Smooth muscle cell (in vitro differentiated cells): ENCODE results near the gene FAAH. TPM values are rescaled to one million over a fixed set of nuclear protein-coding genes. Genes with fewer than 3 reads are reported as not detected.

Source experiments
- DNase-seq: peaks from one replicate; lab custom pipeline; 2025; ENCODE audit not compliant: unreplicated experiment; lab: John Stamatoyannopoulos, UW
- H2AFZ ChIP-seq: fragments of 200-600 bp; sonication (generic); 2 replicates; pipeline ENCODE4 v1.6.0; 2016; ENCODE audit warnings: antibody characterized with exemption, low read depth, mild to moderate bottlenecking
- H3F3A ChIP-seq: fragments of 200-600 bp; sonication (generic); 2 replicates; pipeline ENCODE4 v1.6.0; 2017; ENCODE audit warnings: antibody characterized with exemption, low read depth
- H3K27ac ChIP-seq: fragments of 200-600 bp; sonication (generic); 2 replicates; pipeline ENCODE4 v1.5.1; 2016; ENCODE audit warnings: low read depth, mild to moderate bottlenecking
- H3K27me3 ChIP-seq: fragments of 200-600 bp; sonication (generic); 2 replicates; pipeline ENCODE4 v1.6.1; 2016; ENCODE audit warnings: low read depth, mild to moderate bottlenecking
- H3K36me3 ChIP-seq: fragments of 200-600 bp; sonication (generic); 2 replicates; pipeline ENCODE4 v1.5.1; 2016; ENCODE audit warnings: low read depth
- H3K4me1 ChIP-seq: fragments of 200-600 bp; sonication (generic); 2 replicates; pipeline ENCODE4 v1.5.1; 2016; ENCODE audit warnings: low read depth
- H3K4me2 ChIP-seq: fragments of 200-600 bp; sonication (generic); 2 replicates; pipeline ENCODE4 v1.6.0; 2016; ENCODE audit warnings: mild to moderate bottlenecking
- H3K4me3 ChIP-seq: fragments of 200-600 bp; sonication (generic); 2 replicates; pipeline ENCODE4 v1.5.1; 2016; ENCODE audit warnings: mild to moderate bottlenecking
- H3K79me2 ChIP-seq: fragments of 200-600 bp; sonication (generic); 2 replicates; pipeline ENCODE4 v1.6.0; 2016; ENCODE audit warnings: low read depth, mild to moderate bottlenecking
- H3K9ac ChIP-seq: fragments of 200-600 bp; sonication (generic); 2 replicates; pipeline ENCODE4 v1.6.0; 2016; ENCODE audit warnings: low read depth
- H3K9me3 ChIP-seq: fragments of 200-600 bp; sonication (generic); replicated peaks from 2 replicates; pipeline ENCODE4 v1.5.1; 2016; ENCODE audit warnings: low read depth
- H4K20me1 ChIP-seq: fragments of 200-600 bp; sonication (generic); 2 replicates; pipeline ENCODE4 v1.6.0; 2016; ENCODE audit warnings: low read depth
- CTCF ChIP-seq: fragments of 200-600 bp; sonication (generic); IDR thresholded peaks from 2 replicates; pipeline ENCODE4 v1.5.1; 2017; ENCODE audit warnings: borderline replicate concordance, mild to moderate bottlenecking, antibody characterized with exemption; ENCODE audit not compliant: insufficient read depth, poor library complexity, severe bottlenecking
- WGBS: methylation state at CpG from one replicate; pipeline ENCODE4 v1.1.7; 2016; ENCODE audit warnings: low lambda C conversion rate; 5-methylcytosine and 5-hydroxymethylcytosine counted together
- polyA plus RNA-seq: library from polyadenylated mRNA; unstranded; fragments of >200 nt; fragmentation: Nextera tagmentation; extraction: Ambion mirVana; gene quantifications from 2 replicates; pipeline ENCODE4 v1.2.1, GENCODE V29; 2016
- total RNA-seq: library from RNA; depleted of rRNA; stranded (reverse); fragments of >200 nt; gene quantifications from 2 replicates; pipeline ENCODE4 v1.2.3, GENCODE V29; 2014

FAAH gene
- total and polyA plus RNA-seq, 2 experiments from 2014 or later, result 5.7 to 11.1 TPM

GRCh38 chr1:46401964-46402626 is 8.0 kb downstream of the FAAH start:
- Histone ChIP-seq H3K79me2 (no peaks in the 10 kb centered on the region), H3K4me1 (peaks cover 6% of the 10 kb centered on the region), H3K36me3 (no peaks in the 10 kb centered on the region), H3K27ac (no peak overlapping the region), H3K4me3 (no peak overlapping the region), H3K9ac (no peak overlapping the region), H2AFZ (no peak overlapping the region), H4K20me1 (no peaks in the 10 kb centered on the region), H3K27me3 (peaks cover 7% of the 10 kb centered on the region), H3F3A (no peaks in the 10 kb centered on the region), H3K4me2 (no peak overlapping the region), H3K9me3 (no peaks in the 10 kb centered on the region)
- WGBS, result 57% methylated on average over 10 of the region's 10 CpGs
- TF ChIP-seq CTCF, result no peak
- no peak for DNase-seq

- peaks cover 8% of the 10 kb centered on the region for H3K4me1 ChIP-seq
- no peaks in the 10 kb centered on the region for H3K36me3 ChIP-seq
- H3K9me3 ChIP-seq, result no peaks in the 10 kb centered on the region
- H3K9ac ChIP-seq, result no peak overlapping the region
- H3F3A ChIP-seq, result no peaks in the 10 kb centered on the region
- no peaks in the 10 kb centered on the region for H3K79me2 ChIP-seq
- TF ChIP-seq CTCF, result no peak
- peaks cover 7% of the 10 kb centered on the region for H3K27me3 ChIP-seq
- H4K20me1 ChIP-seq, result no peaks in the 10 kb centered on the region
- H3K4me3 ChIP-seq, result no peak overlapping the region
- WGBS, result 95% methylated on average over 5 of the region's 5 CpGs
- DNase-seq, result no peak
- no peak overlapping the region for H3K27ac ChIP-seq
- H2AFZ ChIP-seq, result no peak overlapping the region
- no peak overlapping the region for H3K4me2 ChIP-seq
These were observed 9.8 kb downstream of the FAAH start for GRCh38 chr1:46403916-46404315.

- Histone ChIP-seq H2AFZ (no peak overlapping the region), H3K4me1 (peaks cover 8% of the 10 kb centered on the region), H4K20me1 (no peaks in the 10 kb centered on the region), H3K4me2 (no peak overlapping the region), H3K4me3 (no peak overlapping the region), H3K79me2 (no peaks in the 10 kb centered on the region), H3K27ac (no peak overlapping the region), H3K9ac (no peak overlapping the region), H3K9me3 (no peaks in the 10 kb centered on the region), H3K36me3 (no peaks in the 10 kb centered on the region), H3F3A (no peaks in the 10 kb centered on the region), H3K27me3 (peaks cover 2% of the 10 kb centered on the region)
- TF ChIP-seq CTCF, result no peak
- WGBS, result 94% methylated on average over 7 of the region's 7 CpGs
- no peak for DNase-seq
These were observed 10.5 kb downstream of the FAAH start for GRCh38 chr1:46404482-46405196.

- TF ChIP-seq CTCF, result no peak
These were observed 11.1 kb downstream of the FAAH start for GRCh38 chr1:46405197-46405555.

More at GRCh38 chr1:46405197-46405555, 11.1 kb downstream of the FAAH start:
- WGBS, result 94% methylated on average over 8 of the region's 12 CpGs
- no peaks in the 10 kb centered on the region for H3F3A ChIP-seq
- no peak overlapping the region for H3K9ac ChIP-seq
- H3K36me3 ChIP-seq, result no peaks in the 10 kb centered on the region
- no peak for DNase-seq
- no peaks in the 10 kb centered on the region for H3K9me3 ChIP-seq
- no peak overlapping the region for H2AFZ ChIP-seq
- no peaks in the 10 kb centered on the region for H4K20me1 ChIP-seq
- peaks cover 8% of the 10 kb centered on the region for H3K4me1 ChIP-seq
- no peaks in the 10 kb centered on the region for H3K27me3 ChIP-seq
- H3K27ac ChIP-seq, result no peak overlapping the region
- H3K4me2 ChIP-seq, result no peak overlapping the region
- H3K4me3 ChIP-seq, result no peak overlapping the region
- H3K79me2 ChIP-seq, result no peaks in the 10 kb centered on the region
